Measurements from ENCODE around the gene RABL3.
"Not testable (repeated sequence)": the region's sequence is repeated elsewhere in the genome, so short reads cannot be mapped to it uniquely, and the experiment has no call there.

The RABL3 gene

GRCh38 chr3:120680193-120680894, 62.0 kb downstream of the RABL3 start:
- TF ChIP-seq ISL1 (CRISPR knock-in tag; IDR thresholded peaks at IDR 0.05): no peak
- TF ChIP-seq ZC3H10 (CRISPR knock-in tag; IDR thresholded peaks at IDR 0.05): no peak
- no peak for TF ChIP-seq ZNF8 (CRISPR knock-in tag; IDR thresholded peaks at IDR 0.05)
- no peak for TF ChIP-seq TOX (CRISPR knock-in tag; IDR thresholded peaks at IDR 0.05; ENCODE audit: borderline replicate concordance)
- TF ChIP-seq CSDC2 (CRISPR knock-in tag; IDR thresholded peaks at IDR 0.05): no peak
- no peak for TF ChIP-seq PPARA (CRISPR knock-in tag; IDR thresholded peaks at IDR 0.05; ENCODE audit: borderline replicate concordance)
- TF ChIP-seq ZNF70 (CRISPR knock-in tag; IDR thresholded peaks at IDR 0.05): no peak
- no peak for TF ChIP-seq RARB (CRISPR knock-in tag; IDR thresholded peaks at IDR 0.05)
- TF ChIP-seq CSRNP3 (CRISPR knock-in tag; IDR thresholded peaks at IDR 0.05): no peak
- TF ChIP-seq ZFP30 (CRISPR knock-in tag; IDR thresholded peaks at IDR 0.05): no peak
- TF ChIP-seq BACH2 (CRISPR knock-in tag; IDR thresholded peaks at IDR 0.05; ENCODE audit: borderline replicate concordance): no peak
- TF ChIP-seq TCF4 (CRISPR knock-in tag; IDR thresholded peaks at IDR 0.05; ENCODE audit: borderline replicate concordance): no peak
- no peak for TF ChIP-seq TSHZ2 (CRISPR knock-in tag; IDR thresholded peaks at IDR 0.05)
- no peak for ATAC-seq

GRCh38 chr3:120678984-120679383, 63.3 kb downstream of the RABL3 start:
- TF ChIP-seq RARB (CRISPR knock-in tag; IDR thresholded peaks at IDR 0.05) (no peak), ZC3H10 (CRISPR knock-in tag; IDR thresholded peaks at IDR 0.05) (no peak), ARNTL (CRISPR knock-in tag; IDR thresholded peaks at IDR 0.05; ENCODE audit: borderline replicate concordance, low read depth) (no peak), SNAI2 (CRISPR knock-in tag; IDR thresholded peaks at IDR 0.05) (no peak), BACH2 (CRISPR knock-in tag; IDR thresholded peaks at IDR 0.05; ENCODE audit: borderline replicate concordance) (no peak), ESRRG (CRISPR knock-in tag; IDR thresholded peaks at IDR 0.05) (no peak), ZFP3 (CRISPR knock-in tag; IDR thresholded peaks at IDR 0.05) (no peak)
- ATAC-seq: peak; percentile 66

- ATAC-seq: peak; percentile 65
- TF ChIP-seq TOX (CRISPR knock-in tag; IDR thresholded peaks at IDR 0.05; ENCODE audit: borderline replicate concordance) (no peak), ZNF8 (CRISPR knock-in tag; IDR thresholded peaks at IDR 0.05) (no peak), ZC3H10 (CRISPR knock-in tag; IDR thresholded peaks at IDR 0.05) (no peak), RARB (CRISPR knock-in tag; IDR thresholded peaks at IDR 0.05) (no peak), SNAI2 (CRISPR knock-in tag; IDR thresholded peaks at IDR 0.05) (no peak), ESRRG (CRISPR knock-in tag; IDR thresholded peaks at IDR 0.05) (no peak), ARNTL (CRISPR knock-in tag; IDR thresholded peaks at IDR 0.05; ENCODE audit: borderline replicate concordance, low read depth) (no peak), ZFP3 (CRISPR knock-in tag; IDR thresholded peaks at IDR 0.05) (no peak), PATZ1 (CRISPR knock-in tag; IDR thresholded peaks at IDR 0.05; ENCODE audit: borderline replicate concordance) (no peak), CSDC2 (CRISPR knock-in tag; IDR thresholded peaks at IDR 0.05) (no peak), TCF4 (CRISPR knock-in tag; IDR thresholded peaks at IDR 0.05; ENCODE audit: borderline replicate concordance) (no peak), POU6F1 (CRISPR knock-in tag; IDR thresholded peaks at IDR 0.05; ENCODE audit: borderline replicate concordance, low read depth) (no peak), ZFP30 (CRISPR knock-in tag; IDR thresholded peaks at IDR 0.05) (no peak), ZNF70 (CRISPR knock-in tag; IDR thresholded peaks at IDR 0.05) (no peak), OSR1 (CRISPR knock-in tag; IDR thresholded peaks at IDR 0.05) (no peak), PPARA (CRISPR knock-in tag; IDR thresholded peaks at IDR 0.05; ENCODE audit: borderline replicate concordance) (no peak)
Measured at GRCh38 chr3:120678331-120678947, 63.9 kb downstream of the RABL3 start.

- not testable (repeated sequence) for ATAC-seq
Measured at GRCh38 chr3:120677193-120677592, 65.1 kb downstream of the RABL3 start.

All from SK-N-SH treated with all-trans-retinoic acid at 6 μM for 48 hours (cell line).